Measurements from ENCODE around the gene CCDC190. TPM values are rescaled to one million over a fixed set of nuclear protein-coding genes. Genes with fewer than 3 reads are reported as not detected.
"Not testable (repeated sequence)": the region's sequence is repeated elsewhere in the genome, so short reads cannot be mapped to it uniquely, and the experiment has no call there.

Gene CCDC190
- total RNA-seq, 4 donors from 2014 or later = 1.5 to 4.8 (median 2.3) TPM

- intact Hi-C loops (cut with DNase I) = no loop called here
- Histone ChIP-seq H3K36me3 (no peaks in the 10 kb centered on the region), H3K27me3 (peaks cover 0 to 19% (median 0%) of the 10 kb centered on the region in 4 donors), H3K4me3 (no peak overlapping the region), H3K9me3 (no peaks in the 10 kb centered on the region), H3K4me1 (peaks cover 5 to 14% (median 6%) of the 10 kb centered on the region in 3 donors), H3K27ac (no peak overlapping the region)
- 54 to 63% methylated on average over 2 of the region's 2 CpGs for WGBS, 2 donors
- DNase-seq = no peak
- TF ChIP-seq POLR2A (IDR thresholded peaks at IDR 0.05) (no peak), CTCF (IDR thresholded peaks at IDR 0.05) (no peak)
Measured at GRCh38 chr1:162823771-162824525, 37.0 kb downstream of the CCDC190 start.

- no peaks in the 10 kb centered on the region for H3K9me3 ChIP-seq
- 73 to 80% methylated on average over 3 of the region's 3 CpGs for WGBS, 2 donors
Measured at GRCh38 chr1:162823231-162823630, 37.7 kb downstream of the CCDC190 start.

GRCh38 chr1:162822391-162823200 is 38.4 kb downstream of the CCDC190 start:
- WGBS, 2 donors = 13 to 15% methylated on average over 11 to 17 of the region's 44 CpGs
- no peaks in the 10 kb centered on the region for H3K9me3 ChIP-seq
- no peaks in the 10 kb centered on the region for H3K36me3 ChIP-seq
- intact Hi-C loops (cut with DNase I) = no loop called here
- no peak for DNase-seq
- no peak overlapping the region for H3K27ac ChIP-seq
- H3K4me3 ChIP-seq = peak overlapping the region; percentile 18 to 64 (median 33)
- TF ChIP-seq POLR2A (IDR thresholded peaks at IDR 0.05) (no peak), CTCF (IDR thresholded peaks at IDR 0.05) (no peak)
- H3K4me1 ChIP-seq = peaks cover 5 to 14% (median 6%) of the 10 kb centered on the region in 3 donors
- H3K27me3 ChIP-seq = peaks cover 0 to 19% (median 0%) of the 10 kb centered on the region in 4 donors

More at GRCh38 chr1:162823231-162823630, 37.7 kb downstream of the CCDC190 start:
- Histone ChIP-seq H3K27me3 (peaks cover 0 to 19% (median 0%) of the 10 kb centered on the region in 4 donors), H3K36me3 (no peaks in the 10 kb centered on the region), H3K27ac (no peak overlapping the region), H3K4me1 (peaks cover 5 to 14% (median 6%) of the 10 kb centered on the region in 3 donors), H3K4me3 (no peak overlapping the region)
- no peak for DNase-seq
- no peak for TF ChIP-seq CTCF (IDR thresholded peaks at IDR 0.05)
- TF ChIP-seq POLR2A (IDR thresholded peaks at IDR 0.05) = no peak
- intact Hi-C loops (cut with DNase I) = no loop called here

GRCh38 chr1:162818666-162819065 is 42.3 kb downstream of the CCDC190 start:
- 100% methylated on average over 1 of the region's 1 CpG for WGBS, 2 donors
- Histone ChIP-seq H3K4me1 (peaks cover 5 to 14% (median 6%) of the 10 kb centered on the region in 3 donors), H3K27me3 (peaks cover 0 to 13% (median 0%) of the 10 kb centered on the region in 4 donors)
- H3K27ac ChIP-seq; H3K36me3 ChIP-seq; DNase-seq; H3K4me3 ChIP-seq; H3K9me3 ChIP-seq; intact Hi-C loops (cut with DNase I): not testable (repeated sequence)

GRCh38 chr1:162818136-162818535 is 42.8 kb downstream of the CCDC190 start:
- DNase-seq; H3K9me3 ChIP-seq; intact Hi-C loops (cut with DNase I); H3K4me3 ChIP-seq; H3K27ac ChIP-seq; H3K36me3 ChIP-seq: not testable (repeated sequence)
- peaks cover 0 to 10% (median 0%) of the 10 kb centered on the region in 4 donors for H3K27me3 ChIP-seq
- H3K4me1 ChIP-seq = peaks cover 5 to 14% (median 6%) of the 10 kb centered on the region in 3 donors
- WGBS, 2 donors = 83 to 88% methylated on average over 2 of the region's 2 CpGs

- peaks cover 0 to 37% (median 0%) of the 10 kb centered on the region in 3 donors for H3K36me3 ChIP-seq
- H3K27ac ChIP-seq; intact Hi-C loops (cut with DNase I); H3K9me3 ChIP-seq; H3K4me1 ChIP-seq; DNase-seq; H3K27me3 ChIP-seq; H3K4me3 ChIP-seq: not testable (repeated sequence)
- 95 to 97% methylated on average over 2 of the region's 2 CpGs for whole genome bisulfite sequencing, 2 donors
Measured at GRCh38 chr1:162812357-162812756, 48.6 kb downstream of the CCDC190 start.

GRCh38 chr1:162807503-162807902 is 53.5 kb downstream of the CCDC190 start:
- H3K9me3 ChIP-seq; intact Hi-C loops (cut with DNase I); H3K27ac ChIP-seq; H3K4me1 ChIP-seq; H3K27me3 ChIP-seq; DNase-seq; H3K4me3 ChIP-seq: not testable (repeated sequence)
- 83 to 100% methylated on average over 1 to 2 of the region's 2 CpGs for WGBS, 2 donors
- peaks cover 0 to 75% (median 5%) of the 10 kb centered on the region in 3 donors for H3K36me3 ChIP-seq

Data from esophagus squamous epithelium (tissue), 5 donors.